Hematopoietic multipotent progenitor cell (in vitro differentiated cells): ENCODE data around the gene DCTD. TPM values are rescaled to one million over a fixed set of nuclear protein-coding genes. Genes with fewer than 3 reads are reported as not detected.

Source experiments
- DNase-seq, 3 donors: peaks; one replicate each; pipeline ENCODE4 v3.0.0-alpha.2; 2011 to 2015; ENCODE audit warnings: low read depth in 2 of 3, low spot score in 2 of 3
- total RNA-seq: library from RNA; depleted of rRNA; stranded (reverse); fragments of >200 nt; gene quantifications from one replicate; pipeline ENCODE4 v1.2.3, GENCODE V29; 2012

Gene DCTD
- total RNA-seq, 1 donor: 62.5 TPM

- DNase-seq: no peak
Measured at GRCh38 chr4:182895791-182896292, 21.3 kb downstream of the DCTD start.

- no peak for DNase-seq
Measured at GRCh38 chr4:182894681-182895275, 22.4 kb downstream of the DCTD start.

GRCh38 chr4:182893474-182894080 lies 23.6 kb downstream of the DCTD start:
- DNase-seq: no peak

GRCh38 chr4:182893047-182893446 lies 24.1 kb downstream of the DCTD start:
- DNase-seq: no peak

- DNase-seq: no peak
Measured at GRCh38 chr4:182890202-182890601, 27.0 kb downstream of the DCTD start.

DNA sequence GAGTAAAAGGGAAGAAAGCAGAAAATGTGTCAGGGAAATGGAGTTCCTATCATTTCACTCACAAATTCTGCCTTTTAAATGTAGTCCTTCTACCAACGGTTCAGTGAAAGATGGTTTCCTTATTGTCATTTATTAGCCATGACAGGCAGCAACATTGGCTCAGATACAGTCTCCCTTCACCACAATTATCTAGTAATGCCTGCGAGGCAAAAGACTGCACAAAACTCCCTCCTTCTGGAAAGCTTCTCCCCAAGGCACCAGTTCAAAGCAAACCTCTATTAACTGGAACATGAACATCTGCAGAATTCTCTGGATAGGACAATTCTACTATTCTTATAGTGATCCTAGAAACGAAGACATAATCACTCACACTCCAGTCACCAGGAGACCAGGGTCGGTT lies 28.3 kb downstream of the DCTD start:
- DNase-seq: no peak

DNA sequence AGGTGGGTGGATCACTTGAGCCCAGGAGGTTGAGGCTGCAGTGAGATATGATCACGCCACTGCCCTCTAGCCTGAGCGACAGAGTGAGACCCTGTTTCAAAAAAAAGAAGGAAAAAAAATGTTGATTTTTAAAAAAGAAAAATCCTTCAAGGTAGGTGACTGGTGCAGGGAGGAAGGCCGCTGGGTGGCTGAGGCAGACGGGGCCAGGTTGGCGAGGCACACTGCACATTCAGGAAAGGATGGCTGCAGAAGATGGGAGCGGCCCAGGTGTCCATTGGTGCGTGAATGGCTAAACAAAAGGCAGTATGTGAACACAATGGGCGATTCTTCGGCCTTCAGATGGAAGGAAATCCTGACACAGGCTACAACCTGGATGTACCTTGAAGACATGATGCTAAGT lies 30.4 kb downstream of the DCTD start:
- no peak for DNase-seq

DNA sequence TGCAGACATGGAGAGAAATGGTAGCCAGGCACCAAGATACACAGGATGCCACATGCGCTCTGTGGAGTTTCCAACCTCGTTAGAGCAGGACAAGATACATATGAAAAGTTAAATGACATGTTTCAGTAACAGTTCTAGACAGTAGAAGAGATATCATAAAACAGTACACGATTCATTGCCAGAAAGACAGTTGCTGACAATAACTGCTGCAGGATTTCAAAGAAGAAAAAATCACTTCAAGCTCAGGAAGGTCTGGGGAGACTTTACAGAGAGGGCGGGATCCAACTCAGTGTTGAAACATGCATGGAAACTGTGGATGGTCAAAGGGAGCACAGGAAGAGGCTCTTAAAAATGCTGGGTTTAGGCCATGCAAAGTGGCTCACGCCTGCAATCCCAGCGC lies 31.0 kb downstream of the DCTD start:
- DNase-seq: no peak

DNA sequence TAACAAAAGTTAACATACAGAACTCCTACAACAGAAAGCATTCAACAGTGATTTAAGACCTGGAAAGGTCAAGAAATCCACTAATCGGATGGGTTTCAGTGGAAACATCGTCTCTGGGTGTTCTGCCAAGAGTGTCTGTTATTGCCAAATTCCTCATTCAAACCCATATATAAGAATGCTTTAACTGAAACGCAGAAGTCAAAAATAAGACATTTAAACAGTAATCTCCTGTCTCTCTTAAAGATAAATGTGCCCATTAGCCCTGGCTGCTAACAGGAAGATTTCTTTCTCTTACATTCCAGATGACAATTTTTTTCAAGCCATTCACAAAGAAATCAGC lies 31.5 kb downstream of the DCTD start:
- DNase-seq: no peak

GRCh38 chr4:182885022-182885737 lies 32.0 kb downstream of the DCTD start:
- no peak for DNase-seq

- DNase-seq: no peak
Measured at GRCh38 chr4:182884040-182884439, 33.1 kb downstream of the DCTD start.

DNA sequence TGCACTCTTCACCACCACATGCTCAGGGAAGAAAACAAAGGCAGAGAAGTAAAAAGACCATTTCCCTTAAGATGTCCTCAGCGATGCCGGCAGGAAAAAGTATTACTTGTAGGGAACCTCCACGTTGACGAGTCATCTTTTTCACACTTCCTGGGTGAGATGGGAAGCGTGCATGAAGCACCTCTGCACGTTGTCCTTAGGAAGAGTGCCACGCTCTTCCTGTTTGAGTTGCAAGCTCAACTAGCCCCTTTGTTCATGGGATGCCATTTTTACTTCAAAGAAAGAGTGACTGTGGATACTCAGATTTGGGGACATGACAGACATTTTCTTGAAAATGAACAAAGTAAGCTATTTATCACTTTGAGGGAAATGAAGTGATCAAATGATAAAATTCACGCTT lies 33.8 kb downstream of the DCTD start:
- no peak for DNase-seq

DNA sequence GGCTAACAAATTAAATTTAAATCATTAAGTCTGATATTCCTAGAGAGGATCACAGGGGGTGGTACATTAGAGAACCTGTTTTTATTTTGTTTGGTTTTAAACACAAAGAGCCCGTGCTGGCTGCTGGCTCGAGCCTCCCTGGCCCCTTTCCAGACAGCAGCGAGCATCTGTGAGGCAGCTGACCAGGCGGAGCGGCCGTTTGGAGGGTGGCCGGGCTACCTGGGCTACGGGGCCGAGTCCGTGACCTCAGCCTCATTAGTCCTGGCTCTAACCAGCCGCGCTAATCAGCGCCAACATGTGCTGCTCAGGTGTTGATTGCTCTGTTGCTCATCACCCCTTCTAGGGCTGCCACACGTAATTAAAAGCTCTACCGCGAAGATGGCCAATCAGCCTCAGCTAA lies 35.3 kb downstream of the DCTD start:
- DNase-seq: no peak

DNA sequence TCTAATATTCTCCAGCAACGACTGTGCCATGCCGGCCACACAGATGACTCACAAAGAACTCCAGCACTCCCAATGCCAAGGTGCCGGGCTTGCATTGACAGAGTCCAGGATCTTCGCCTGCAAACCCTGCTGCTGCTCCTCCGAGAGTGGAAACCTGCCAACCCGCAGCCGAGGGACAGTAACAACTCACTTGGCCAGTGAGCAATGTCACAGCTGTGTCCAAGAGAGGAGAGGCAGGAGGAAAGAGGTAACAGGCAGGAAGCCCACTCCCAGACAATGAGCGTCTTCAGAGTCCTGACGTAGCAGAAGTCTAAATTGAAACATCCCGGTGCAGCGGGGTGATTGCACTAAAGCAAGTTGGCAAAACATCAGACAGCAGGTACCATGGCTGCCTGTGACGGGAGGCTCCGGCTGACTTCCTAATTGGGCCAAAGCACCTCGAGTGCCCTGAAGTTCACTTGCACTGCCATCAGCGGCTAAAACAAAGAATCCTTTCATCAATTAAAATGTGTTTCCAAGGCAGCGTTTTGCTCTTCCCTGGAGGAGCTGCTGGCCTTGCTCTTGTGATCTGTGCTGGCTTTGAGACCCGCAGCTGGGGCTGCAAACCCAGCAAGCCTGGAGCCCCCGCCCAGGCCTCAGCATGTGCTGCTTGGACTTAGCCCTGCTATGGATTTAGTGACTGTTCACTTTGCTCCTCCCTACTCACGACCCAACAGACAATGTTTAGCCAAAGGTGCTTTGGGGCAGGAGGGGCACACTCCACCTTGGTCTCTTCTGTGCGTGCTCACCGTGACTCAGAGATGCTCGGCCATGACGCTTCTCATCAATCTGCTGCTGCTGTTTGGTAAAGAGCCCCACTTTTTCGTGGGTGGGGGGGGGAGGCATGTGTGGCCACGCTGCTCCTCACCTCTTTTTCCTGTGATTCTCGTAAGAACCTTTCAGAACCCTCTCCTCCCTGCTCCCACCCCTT lies 36.5 kb downstream of the DCTD start:
- DNase-seq: no peak

DNA sequence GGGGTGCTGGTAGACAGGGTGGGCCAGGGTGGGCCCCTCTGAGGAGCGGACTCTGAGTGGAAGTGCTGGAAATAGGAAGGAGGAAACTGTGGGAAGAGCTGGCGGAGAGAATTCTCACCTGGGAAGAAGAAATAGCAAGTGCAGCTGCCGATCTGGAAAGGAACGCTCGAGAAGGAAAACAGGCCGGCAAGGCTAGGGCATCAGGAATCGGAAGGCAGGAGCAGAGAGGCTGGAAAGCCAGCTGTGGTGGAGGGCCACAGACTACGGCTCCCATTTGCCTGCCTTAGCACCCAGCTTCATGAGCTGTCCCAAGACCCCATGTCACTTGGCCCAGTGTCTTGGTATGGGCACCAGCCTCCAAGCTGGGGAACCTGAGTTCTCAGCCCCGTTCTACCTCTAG lies 37.3 kb downstream of the DCTD start:
- no peak for DNase-seq

GRCh38 chr4:182878633-182879495 lies 38.3 kb downstream of the DCTD start:
- no peak for DNase-seq

DNA sequence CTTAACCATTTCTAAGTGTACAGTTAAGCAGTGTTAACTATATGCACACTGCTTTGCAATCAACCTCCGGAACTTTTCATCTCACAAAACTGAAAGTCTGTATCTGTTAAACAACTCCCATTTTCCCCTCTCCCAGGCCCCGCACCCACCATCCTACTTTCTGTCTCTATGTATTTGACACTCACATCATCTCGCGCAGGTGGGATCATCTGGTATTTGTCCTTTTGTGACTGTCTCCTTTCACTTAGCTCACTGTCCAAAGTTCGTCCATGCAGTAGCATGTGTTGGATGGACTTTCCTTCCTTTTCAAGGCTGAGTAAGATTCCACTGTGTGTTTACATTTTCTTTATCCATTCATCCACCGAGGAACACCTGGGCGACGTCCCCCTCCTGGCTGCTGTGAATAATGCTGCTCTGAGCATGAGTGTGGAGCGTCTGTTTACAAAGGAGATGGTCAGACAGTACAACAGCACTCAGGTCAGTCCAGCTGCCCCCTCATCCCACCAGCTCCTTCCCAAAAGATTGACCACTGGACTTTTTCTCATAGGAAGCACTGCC lies 39.8 kb downstream of the DCTD start:
- DNase-seq: no peak

DNA sequence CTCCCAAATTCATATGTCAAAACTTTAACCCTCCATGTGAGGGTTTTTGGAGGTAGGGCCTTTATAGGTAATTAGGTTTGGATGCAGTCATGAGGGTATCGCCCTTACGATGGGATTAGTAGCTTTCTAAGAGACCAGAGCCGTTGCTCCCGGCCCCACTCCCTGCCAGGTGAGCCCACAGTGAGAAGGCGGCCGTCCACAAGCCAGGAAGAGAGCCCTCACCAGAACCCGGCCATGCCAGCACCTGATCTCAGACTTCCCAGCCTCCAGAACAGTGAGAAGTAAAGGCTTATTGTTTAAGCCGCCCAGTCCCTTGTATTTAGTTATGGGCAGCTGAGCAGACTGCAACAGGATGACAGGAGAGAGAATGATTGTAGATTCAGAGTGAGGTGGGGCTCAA lies 40.8 kb downstream of the DCTD start:
- DNase-seq: no peak

- DNase-seq: no peak
Measured at GRCh38 chr4:182875453-182876405, 41.5 kb downstream of the DCTD start.
